ENCODE data around the gene BRDT. TPM values are rescaled to one million over a fixed set of nuclear protein-coding genes. Genes with fewer than 3 reads are reported as not detected.
A peak's percentile ranks its signal among the peaks of the same experiment; 100 is the strongest.

Gene BRDT
- total and polyA plus RNA-seq, 2 of the 13 experiments (the other 11 are each of a cell fraction or from before 2014, with no cell fraction given) = not detected

DNA sequence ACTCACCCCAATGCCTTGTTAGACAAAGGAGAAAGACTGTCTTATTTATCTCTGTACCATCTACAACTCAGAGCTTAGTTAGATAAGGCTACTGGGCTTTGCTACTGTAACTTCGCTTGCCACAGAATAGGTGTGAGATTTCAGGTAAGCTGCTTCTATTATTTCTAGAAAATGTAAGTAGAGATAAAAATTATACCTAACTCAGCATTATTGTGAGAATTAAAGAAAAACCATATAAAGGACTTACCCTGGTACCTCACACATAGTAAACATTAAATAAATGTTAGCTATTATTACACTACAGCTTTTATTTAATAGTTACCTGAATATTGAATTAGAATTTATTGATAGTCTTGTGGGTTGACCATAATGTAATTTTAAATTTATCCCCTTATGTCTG is 44.1 kb downstream of the BRDT start (continued):
- TF ChIP-seq, protein P1, sequence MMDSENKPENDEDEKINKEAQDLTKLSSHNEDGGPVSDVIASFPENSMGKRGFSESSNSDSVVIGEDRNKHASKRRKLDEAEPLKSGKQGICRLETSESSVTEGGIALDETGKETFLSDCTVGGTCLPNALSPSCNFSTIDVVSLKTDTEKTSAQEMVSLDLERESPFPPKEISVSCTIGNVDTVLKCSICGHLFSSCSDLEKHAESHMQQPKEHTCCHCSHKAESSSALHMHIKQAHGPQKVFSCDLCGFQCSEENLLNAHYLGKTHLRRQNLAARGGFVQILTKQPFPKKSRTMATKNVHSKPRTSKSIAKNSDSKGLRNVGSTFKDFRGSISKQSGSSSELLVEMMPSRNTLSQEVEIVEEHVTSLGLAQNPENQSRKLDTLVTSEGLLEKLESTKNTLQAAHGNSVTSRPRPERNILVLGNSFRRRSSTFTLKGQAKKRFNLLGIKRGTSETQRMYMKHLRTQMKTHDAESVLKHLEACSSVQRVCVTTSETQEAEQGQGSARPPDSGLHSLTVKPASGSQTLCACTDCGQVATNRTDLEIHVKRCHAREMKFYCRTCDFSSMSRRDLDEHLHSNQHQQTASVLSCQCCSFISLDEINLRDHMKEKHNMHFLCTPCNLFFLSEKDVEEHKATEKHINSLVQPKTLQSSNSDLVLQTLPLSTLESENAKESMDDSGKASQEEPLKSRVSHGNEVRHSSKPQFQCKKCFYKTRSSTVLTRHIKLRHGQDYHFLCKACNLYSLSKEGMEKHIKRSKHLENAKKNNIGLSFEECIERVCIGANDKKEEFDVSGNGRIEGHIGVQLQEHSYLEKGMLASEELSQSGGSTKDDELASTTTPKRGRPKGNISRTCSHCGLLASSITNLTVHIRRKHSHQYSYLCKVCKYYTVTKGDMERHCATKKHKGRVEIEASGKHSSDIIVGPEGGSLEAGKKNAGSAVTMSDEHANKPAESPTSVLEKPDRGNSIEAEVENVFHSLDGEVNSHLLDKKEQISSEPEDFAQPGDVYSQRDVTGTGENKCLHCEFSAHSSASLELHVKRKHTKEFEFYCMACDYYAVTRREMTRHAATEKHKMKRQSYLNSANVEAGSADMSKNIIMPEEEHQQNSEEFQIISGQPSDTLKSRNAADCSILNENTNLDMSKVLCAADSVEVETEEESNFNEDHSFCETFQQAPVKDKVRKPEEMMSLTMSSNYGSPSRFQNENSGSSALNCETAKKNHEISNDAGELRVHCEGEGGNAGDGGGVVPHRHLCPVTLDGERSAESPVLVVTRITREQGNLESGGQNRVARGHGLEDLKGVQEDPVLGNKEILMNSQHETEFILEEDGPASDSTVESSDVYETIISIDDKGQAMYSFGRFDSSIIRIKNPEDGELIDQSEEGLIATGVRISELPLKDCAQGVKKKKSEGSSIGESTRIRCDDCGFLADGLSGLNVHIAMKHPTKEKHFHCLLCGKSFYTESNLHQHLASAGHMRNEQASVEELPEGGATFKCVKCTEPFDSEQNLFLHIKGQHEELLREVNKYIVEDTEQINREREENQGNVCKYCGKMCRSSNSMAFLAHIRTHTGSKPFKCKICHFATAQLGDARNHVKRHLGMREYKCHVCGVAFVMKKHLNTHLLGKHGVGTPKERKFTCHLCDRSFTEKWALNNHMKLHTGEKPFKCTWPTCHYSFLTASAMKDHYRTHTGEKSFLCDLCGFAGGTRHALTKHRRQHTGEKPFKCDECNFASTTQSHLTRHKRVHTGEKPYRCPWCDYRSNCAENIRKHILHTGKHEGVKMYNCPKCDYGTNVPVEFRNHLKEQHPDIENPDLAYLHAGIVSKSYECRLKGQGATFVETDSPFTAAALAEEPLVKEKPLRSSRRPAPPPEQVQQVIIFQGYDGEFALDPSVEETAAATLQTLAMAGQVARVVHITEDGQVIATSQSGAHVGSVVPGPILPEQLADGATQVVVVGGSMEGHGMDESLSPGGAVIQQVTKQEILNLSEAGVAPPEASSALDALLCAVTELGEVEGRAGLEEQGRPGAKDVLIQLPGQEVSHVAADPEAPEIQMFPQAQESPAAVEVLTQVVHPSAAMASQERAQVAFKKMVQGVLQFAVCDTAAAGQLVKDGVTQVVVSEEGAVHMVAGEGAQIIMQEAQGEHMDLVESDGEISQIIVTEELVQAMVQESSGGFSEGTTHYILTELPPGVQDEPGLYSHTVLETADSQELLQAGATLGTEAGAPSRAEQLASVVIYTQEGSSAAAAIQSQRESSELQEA (CRISPR knock-in tag; IDR thresholded peaks at IDR 0.05; ENCODE audit: not compliant biosample characterization) = no peak
- TF ChIP-seq, protein P2, sequence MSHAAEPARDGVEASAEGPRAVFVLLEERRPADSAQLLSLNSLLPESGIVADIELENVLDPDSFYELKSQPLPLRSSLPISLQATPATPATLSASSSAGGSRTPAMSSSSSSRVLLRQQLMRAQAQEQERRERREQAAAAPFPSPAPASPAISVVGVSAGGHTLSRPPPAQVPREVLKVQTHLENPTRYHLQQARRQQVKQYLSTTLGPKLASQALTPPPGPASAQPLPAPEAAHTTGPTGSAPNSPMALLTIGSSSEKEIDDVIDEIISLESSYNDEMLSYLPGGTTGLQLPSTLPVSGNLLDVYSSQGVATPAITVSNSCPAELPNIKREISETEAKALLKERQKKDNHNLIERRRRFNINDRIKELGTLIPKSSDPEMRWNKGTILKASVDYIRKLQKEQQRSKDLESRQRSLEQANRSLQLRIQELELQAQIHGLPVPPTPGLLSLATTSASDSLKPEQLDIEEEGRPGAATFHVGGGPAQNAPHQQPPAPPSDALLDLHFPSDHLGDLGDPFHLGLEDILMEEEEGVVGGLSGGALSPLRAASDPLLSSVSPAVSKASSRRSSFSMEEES (CRISPR knock-in tag; IDR thresholded peaks at IDR 0.05) = no peak
- TF ChIP-seq ZNF720 (CRISPR knock-in tag; IDR thresholded peaks at IDR 0.05) (no peak), ZNF234 (CRISPR knock-in tag; conservative IDR thresholded peaks at IDR 0.05) (no peak), MAFF (IDR thresholded peaks at IDR 0.05; ENCODE audit: low read depth, low read length) (peak; percentile 57; the same call in 1 of the 2 replicates), ZNF256 (CRISPR knock-in tag; conservative IDR thresholded peaks at IDR 0.05) (no peak), MAFK (conservative IDR thresholded peaks at IDR 0.05 in 1 of 2, IDR thresholded peaks at IDR 0.05 in 1 of 2; ENCODE audit: low read length in 2 of 2) (peak; percentile 45 to 82; a peak in 3 of 4 replicates)
- TF ChIP-seq, protein P3, sequence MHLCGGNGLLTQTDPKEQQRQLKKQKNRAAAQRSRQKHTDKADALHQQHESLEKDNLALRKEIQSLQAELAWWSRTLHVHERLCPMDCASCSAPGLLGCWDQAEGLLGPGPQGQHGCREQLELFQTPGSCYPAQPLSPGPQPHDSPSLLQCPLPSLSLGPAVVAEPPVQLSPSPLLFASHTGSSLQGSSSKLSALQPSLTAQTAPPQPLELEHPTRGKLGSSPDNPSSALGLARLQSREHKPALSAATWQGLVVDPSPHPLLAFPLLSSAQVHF (CRISPR knock-in tag; IDR thresholded peaks at IDR 0.05) = no peak
- TF ChIP-seq, protein P4, sequence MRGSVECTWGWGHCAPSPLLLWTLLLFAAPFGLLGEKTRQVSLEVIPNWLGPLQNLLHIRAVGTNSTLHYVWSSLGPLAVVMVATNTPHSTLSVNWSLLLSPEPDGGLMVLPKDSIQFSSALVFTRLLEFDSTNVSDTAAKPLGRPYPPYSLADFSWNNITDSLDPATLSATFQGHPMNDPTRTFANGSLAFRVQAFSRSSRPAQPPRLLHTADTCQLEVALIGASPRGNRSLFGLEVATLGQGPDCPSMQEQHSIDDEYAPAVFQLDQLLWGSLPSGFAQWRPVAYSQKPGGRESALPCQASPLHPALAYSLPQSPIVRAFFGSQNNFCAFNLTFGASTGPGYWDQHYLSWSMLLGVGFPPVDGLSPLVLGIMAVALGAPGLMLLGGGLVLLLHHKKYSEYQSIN (CRISPR knock-in tag; IDR thresholded peaks at IDR 0.05; ENCODE audit: borderline replicate concordance) = no peak
- TF ChIP-seq, protein P5, sequence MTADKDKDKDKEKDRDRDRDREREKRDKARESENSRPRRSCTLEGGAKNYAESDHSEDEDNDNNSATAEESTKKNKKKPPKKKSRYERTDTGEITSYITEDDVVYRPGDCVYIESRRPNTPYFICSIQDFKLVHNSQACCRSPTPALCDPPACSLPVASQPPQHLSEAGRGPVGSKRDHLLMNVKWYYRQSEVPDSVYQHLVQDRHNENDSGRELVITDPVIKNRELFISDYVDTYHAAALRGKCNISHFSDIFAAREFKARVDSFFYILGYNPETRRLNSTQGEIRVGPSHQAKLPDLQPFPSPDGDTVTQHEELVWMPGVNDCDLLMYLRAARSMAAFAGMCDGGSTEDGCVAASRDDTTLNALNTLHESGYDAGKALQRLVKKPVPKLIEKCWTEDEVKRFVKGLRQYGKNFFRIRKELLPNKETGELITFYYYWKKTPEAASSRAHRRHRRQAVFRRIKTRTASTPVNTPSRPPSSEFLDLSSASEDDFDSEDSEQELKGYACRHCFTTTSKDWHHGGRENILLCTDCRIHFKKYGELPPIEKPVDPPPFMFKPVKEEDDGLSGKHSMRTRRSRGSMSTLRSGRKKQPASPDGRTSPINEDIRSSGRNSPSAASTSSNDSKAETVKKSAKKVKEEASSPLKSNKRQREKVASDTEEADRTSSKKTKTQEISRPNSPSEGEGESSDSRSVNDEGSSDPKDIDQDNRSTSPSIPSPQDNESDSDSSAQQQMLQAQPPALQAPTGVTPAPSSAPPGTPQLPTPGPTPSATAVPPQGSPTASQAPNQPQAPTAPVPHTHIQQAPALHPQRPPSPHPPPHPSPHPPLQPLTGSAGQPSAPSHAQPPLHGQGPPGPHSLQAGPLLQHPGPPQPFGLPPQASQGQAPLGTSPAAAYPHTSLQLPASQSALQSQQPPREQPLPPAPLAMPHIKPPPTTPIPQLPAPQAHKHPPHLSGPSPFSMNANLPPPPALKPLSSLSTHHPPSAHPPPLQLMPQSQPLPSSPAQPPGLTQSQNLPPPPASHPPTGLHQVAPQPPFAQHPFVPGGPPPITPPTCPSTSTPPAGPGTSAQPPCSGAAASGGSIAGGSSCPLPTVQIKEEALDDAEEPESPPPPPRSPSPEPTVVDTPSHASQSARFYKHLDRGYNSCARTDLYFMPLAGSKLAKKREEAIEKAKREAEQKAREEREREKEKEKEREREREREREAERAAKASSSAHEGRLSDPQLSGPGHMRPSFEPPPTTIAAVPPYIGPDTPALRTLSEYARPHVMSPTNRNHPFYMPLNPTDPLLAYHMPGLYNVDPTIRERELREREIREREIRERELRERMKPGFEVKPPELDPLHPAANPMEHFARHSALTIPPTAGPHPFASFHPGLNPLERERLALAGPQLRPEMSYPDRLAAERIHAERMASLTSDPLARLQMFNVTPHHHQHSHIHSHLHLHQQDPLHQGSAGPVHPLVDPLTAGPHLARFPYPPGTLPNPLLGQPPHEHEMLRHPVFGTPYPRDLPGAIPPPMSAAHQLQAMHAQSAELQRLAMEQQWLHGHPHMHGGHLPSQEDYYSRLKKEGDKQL (CRISPR knock-in tag; IDR thresholded peaks at IDR 0.05; ENCODE audit: low read depth) = no peak

Data from HepG2 (cell line).